Hematopoietic multipotent progenitor cell treated with erythropoietin and hydrocortisone succinate and interleukin-3 and kit ligand, for 8 days (in vitro differentiated cells): Measurements from ENCODE around the gene COL6A1.
"Not testable (repeated sequence)": the region's sequence is repeated elsewhere in the genome, so short reads cannot be mapped to it uniquely, and the experiment has no call there.

Experiments used
- DNase-seq: peaks from one replicate; pipeline ENCODE4 v3.0.0-alpha.2; 2015

Gene COL6A1

DNA sequence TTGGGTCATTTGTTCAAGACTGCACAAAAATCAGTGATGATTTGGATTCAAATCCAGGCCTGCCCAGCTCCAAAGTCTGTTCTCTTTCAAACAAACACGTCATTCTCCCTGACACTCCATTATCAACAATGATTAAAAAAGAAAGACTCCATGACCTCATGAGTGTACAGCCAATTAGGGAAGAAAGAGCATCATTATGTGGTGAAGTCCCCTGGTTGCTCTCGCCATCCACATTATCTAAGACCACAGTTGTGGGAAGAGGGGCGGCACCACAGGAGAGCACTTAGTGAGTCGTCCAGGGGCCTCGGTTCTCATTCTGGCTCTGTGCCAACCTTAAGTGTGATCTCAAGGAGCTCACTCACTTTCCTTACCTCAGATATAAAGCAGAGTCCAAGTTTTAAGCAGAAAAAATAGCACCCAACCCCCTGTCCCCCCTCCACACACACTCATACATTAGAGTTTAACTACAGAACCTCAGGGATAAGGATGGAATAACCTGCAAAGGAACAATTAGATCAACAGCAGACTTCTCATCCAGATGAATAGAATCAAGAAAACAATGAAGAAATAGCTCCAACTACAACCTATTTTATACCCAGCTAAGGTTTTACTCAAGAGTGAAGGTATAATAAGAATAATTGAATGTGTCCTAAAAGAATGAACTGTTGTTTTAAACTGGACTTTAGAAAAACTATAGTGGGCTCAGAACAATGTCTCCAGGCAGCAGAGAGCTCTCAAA lies 47.8 kb downstream of the COL6A1 start:
- no peak for DNase-seq

DNA sequence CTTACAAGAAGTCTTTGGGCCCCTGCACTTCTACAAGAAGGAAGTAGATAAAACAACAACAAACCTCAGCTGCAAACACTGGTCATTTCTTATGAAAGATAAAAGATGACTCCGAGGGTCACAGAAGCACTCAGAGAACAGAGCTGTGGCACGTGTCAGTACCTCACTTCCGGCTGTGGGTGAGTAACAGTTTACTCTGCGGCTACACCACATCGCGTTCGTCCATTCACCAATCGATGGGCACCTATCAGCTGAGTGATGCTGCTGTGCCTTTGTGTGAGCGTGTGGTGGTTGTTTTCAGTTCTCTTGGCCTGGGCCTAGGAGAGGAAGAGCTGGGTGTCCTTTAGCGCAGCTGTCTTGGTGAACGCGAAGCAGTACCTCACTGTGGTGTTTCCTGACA lies 49.9 kb downstream of the COL6A1 start:
- DNase-seq, result peak; percentile 39

DNA sequence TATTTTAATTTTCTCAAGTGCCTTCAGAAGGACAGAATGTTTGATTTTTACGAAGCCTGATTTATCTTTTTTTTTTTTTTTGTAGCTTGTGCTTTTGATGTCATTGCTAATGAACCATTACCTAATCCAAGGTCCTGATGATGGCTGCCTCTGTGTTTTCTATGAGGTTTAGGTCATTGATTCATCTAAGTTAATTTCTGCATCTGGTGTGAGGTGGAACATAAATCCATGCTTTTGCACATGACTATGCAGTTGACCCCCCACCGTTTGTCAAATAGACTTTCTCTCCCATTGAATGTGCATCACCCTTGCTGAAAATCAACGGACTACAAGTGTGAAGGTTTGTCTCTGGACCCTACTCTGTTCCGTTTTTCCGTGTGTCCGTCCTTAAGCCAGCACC lies 50.5 kb downstream of the COL6A1 start:
- no peak for DNase-seq

DNA sequence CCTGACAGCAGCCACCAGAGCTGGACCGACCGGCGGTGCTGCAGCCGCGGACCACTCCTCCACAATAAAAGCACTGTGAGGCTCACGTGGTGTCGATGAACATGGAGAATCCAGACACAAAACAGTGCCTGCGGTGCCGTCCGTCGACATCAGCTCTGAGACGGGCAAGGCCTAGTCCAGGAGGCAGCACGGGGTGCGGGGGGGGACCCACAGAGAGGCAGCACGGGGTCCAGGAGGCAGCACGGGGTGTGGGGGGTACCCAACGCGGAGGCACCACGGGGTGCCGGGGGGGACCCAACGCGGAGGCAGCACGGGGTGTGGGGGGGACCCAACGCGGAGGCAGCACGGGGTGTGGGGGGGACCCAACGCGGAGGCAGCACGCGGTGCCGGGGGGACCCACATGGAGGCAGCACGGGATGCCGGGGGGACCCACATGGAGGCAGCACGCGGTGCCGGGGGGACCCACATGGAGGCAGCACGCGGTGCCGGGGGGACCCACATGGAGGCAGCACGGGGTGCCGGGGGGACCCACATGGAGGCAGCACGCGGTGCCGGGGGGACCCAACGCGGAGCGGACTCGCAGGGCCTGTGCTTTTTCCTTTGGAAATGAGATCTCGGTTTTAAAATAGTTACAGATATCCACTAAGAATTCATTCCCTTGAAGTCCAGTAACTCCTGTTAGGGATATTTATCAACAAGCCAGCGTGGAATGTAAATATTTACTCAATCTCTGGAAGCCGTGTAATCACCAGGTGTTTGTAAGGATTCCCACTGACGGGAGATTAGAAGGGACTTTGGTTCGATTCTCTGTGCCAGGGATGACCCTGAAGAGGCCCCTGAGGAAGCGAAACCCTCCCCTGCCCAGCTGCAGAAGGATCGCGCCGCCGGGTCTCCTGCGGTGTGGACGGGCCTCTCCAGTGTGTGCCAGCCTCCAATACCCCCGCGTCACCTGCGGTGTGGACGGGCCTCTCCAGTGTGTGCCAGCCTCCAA lies 52.1 kb downstream of the COL6A1 start:
- no peak for DNase-seq

GRCh38 chr21:46035809-46036695 lies 54.5 kb downstream of the COL6A1 start:
- no peak for DNase-seq

- DNase-seq, result no peak
These were observed 55.2 kb downstream of the COL6A1 start for GRCh38 chr21:46036696-46037330.

- DNase-seq, result no peak
These were observed 56.1 kb downstream of the COL6A1 start for GRCh38 chr21:46037331-46038325.

- no peak for DNase-seq
These were observed 56.8 kb downstream of the COL6A1 start for GRCh38 chr21:46038341-46038829.

GRCh38 chr21:46038871-46039397 lies 57.4 kb downstream of the COL6A1 start:
- no peak for DNase-seq

GRCh38 chr21:46039891-46040660 lies 58.5 kb downstream of the COL6A1 start:
- no peak for DNase-seq

GRCh38 chr21:46040707-46041106 lies 59.1 kb downstream of the COL6A1 start:
- DNase-seq, result peak; percentile 8

- DNase-seq, result no peak
These were observed 59.6 kb downstream of the COL6A1 start for GRCh38 chr21:46041183-46041582.

DNA sequence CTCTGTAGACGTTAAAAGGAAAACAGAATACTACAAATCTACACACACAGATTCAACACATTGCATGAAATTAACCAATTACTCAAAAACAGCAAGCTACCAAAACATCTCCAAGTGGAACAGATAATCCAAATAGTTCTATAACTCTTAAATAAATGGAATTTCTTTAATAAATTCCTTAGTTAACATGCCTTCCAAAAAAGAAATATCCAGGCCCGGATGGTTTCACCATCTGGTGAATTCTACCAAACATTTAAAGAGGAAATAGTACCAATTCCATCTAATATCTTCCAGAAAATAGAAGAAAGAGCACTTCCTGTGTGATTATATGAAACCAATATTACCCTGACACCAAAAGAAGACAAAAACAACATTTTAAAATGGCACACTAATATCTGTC lies 63.6 kb downstream of the COL6A1 start:
- DNase-seq, result no peak

DNA sequence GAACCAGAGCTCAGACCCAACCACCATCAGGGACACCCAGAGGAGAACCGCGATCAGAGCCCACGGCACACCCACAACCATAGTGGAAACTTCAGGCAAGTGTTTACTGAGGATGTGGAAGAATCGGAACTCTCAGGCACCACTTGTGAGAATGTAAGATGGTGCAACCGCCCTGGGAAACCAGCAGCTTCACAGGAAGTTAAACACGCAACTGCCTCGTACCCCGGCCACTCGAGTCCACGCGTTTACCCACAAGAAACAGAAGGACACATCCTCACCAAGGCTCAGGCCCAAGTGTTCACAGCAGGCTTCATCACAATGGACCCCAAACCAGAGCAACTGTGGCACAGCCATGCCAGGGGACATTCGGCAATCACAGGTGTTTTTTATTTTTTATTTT lies 64.9 kb downstream of the COL6A1 start:
- DNase-seq, result no peak

- DNase-seq, result not testable (repeated sequence)
These were observed 65.3 kb downstream of the COL6A1 start for GRCh38 chr21:46046906-46047305.

DNA sequence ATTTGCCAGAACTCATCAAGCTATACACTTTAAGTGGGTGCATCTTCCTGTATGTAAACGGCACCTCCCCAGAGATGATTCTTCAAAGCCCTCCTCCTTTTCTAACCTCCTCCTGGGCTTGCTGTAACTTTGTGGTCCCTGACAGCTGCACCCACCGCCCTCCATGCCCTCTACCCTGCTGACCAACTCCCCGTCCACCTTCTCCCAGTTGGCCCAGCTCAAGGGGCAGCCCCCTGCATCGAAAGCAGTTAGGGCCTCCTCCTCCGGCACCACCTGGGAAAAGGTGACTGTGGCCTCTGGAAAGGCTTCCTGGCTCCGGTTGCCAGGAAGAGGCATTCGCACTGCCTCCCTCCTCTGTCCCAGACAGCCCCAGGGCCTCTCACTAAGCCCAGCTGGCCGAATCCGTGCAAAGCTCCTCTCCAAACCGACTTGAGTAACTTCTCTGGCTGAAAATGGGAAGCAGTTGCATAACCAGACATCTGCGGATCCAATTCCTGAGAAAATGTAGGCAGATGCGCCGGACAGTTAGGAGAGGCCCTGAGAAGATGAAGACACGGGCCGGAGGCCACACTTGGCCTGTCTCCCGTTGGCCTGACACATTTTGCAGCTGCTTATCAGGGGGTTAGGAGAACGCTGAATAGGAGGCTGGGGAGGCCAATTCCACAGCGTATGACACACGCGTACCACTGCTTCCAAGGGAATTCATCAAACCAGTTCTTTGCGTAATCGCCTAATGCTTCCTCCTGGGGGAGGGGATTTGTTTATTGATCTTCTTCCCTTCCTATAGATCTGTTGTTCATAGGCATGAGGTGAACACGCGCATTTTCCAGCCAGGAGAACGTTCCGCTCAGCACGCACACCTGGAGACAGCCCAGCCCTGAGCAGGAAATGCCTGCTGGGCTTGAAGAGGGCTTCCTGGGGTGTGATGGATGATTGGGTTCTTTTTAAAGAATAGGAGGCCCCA lies 67.6 kb downstream of the COL6A1 start:
- no peak for DNase-seq

- no peak for DNase-seq
These were observed 68.5 kb downstream of the COL6A1 start for GRCh38 chr21:46049890-46050667.
